Right lobe of liver (tissue), 6 donors: ENCODE results near the gene BTBD17. TPM values are rescaled to one million over a fixed set of nuclear protein-coding genes. Genes with fewer than 3 reads are reported as not detected.

ENCODE experiments used
- ATAC-seq, 4 donors: fragments of 200-7000 bp; cut with Tn5 transposase; one replicate each; pipeline ENCODE4 v1.9.1; 2020; ENCODE audit warnings: mild to moderate bottlenecking in 4 of 4, moderate library complexity in 4 of 4
- DNase-seq, 3 donors: peaks; one replicate each; pipeline ENCODE4 v3.0.0-alpha.2; 2020
- H3K27ac ChIP-seq, 3 donors: fragments of 200-600 bp; one replicate each; pipeline ENCODE4 v1.8.0; 2022
- H3K27me3 ChIP-seq, 2 donors: fragments of 200-600 bp; one replicate each; pipeline ENCODE4 v1.8.0; 2022
- H3K36me3 ChIP-seq, 4 donors: fragments of 200-600 bp; sonication (generic) in 1 of 4; one replicate each; pipeline versions ENCODE4 v1.5.1 to v1.8.0; 2017 to 2022; ENCODE audit warnings: control low read depth in 1 of 4
- H3K4me1 ChIP-seq, 4 donors: fragments of 200-600 bp; sonication (generic) in 1 of 4; one replicate each; pipeline versions ENCODE4 v1.5.1 to v1.8.0; 2017 to 2022; ENCODE audit warnings: control low read depth in 1 of 4
- H3K4me3 ChIP-seq, 3 donors: fragments of 200-600 bp; one replicate each; pipeline ENCODE4 v1.8.0; 2022
- H3K9me3 ChIP-seq, 4 donors: fragments of 200-600 bp; sonication (generic) in 1 of 4; one replicate each; pipeline versions ENCODE4 v1.5.1 to v1.8.0; 2017 to 2022; ENCODE audit warnings: control low read depth in 1 of 4
- POLR2A ChIP-seq: fragments of 450-650 bp; IDR thresholded peaks from one replicate; pipeline ENCODE4 v1.6.1; 2017; ENCODE audit warnings: antibody characterized with exemption, mild to moderate bottlenecking
- WGBS: methylation state at CpG from one replicate; pipeline ENCODE4 v1.1.6; 2018; ENCODE audit warnings: low coverage, low lambda C conversion rate; ENCODE audit not compliant: insufficient coverage; ENCODE audit errors: missing lambda C conversion rate; 5-methylcytosine and 5-hydroxymethylcytosine counted together
- intact Hi-C, 2 donors: fragments of 100-400 bp; cut with DNase I; formaldehyde crosslinking; loops; one replicate each; pipeline versions ENCODE4 v1.11.2 to v1.14.1; 2022
- total RNA-seq, 6 experiments: library from RNA; depleted of rRNA in 2 of 6; stranded (reverse); fragments of >200 nt in 2 of 6; fragmentation: NEBNext Ultra II Directional in 3 of 6; extraction: Animal tissue kit (Norgen Biotek cat#: 25700) in 3 of 6; gene quantifications; one replicate each; pipeline versions ENCODE4 v1.1.0 to v1.2.4, GENCODE V29; 2016 to 2023
- TF ChIP-seq, protein P1 (sequence below), 4 donors: fragments of 200-600 bp in 3 of 4; fragments of 450-650 bp in 1 of 4; IDR thresholded peaks; one replicate each; pipeline versions ENCODE4 v1.5.1 to v1.8.0; 2016 to 2022; ENCODE audit warnings: antibody characterized with exemption in 4 of 4, mild to moderate bottlenecking in 2 of 4
- donor health status: DM: no; HTN: yes; CAD: no.
- donor health status: DM: no; HTN: no; CAD: no.
- donor health status: DM: no; HTN: no; CAD: no.
- donor health status: DM: no; HTN: yes; CAD: no.
- donor health status: DM: no; HTN: yes; CAD: no.

BTBD17 gene
- total RNA-seq, 6 experiments from 2014 or later, result not detected

DNA sequence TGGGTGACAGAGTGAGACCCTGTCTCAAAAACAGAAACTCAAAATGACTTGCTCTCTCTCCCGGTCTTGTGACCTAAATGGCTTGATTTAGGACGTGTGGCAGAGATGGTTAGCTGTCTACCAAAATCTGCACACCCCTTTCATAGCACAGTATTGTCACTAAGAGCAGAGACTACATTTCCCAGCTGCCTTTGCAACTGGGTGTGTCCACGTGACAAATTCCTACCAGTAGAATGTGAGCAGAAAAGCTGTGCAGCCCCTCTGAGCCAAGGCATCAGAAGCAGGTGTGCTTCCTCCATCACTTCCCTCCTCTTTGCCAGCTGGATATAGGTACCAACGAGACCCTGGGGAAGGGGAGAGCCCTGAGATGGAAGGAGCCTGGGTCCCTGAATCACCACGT is 31.2 kb upstream of the BTBD17 start:
- Histone ChIP-seq H3K4me1 (peaks cover 0 to 5% (median 0%) of the 10 kb centered on the region in 4 donors), H3K4me3 (no peak overlapping the region), H3K36me3 (no peaks in the 10 kb centered on the region), H3K27ac (no peak overlapping the region), H3K27me3 (no peaks in the 10 kb centered on the region), H3K9me3 (no peaks in the 10 kb centered on the region)
- intact Hi-C loops, result no loop called here
- TF ChIP-seq, protein P1, sequence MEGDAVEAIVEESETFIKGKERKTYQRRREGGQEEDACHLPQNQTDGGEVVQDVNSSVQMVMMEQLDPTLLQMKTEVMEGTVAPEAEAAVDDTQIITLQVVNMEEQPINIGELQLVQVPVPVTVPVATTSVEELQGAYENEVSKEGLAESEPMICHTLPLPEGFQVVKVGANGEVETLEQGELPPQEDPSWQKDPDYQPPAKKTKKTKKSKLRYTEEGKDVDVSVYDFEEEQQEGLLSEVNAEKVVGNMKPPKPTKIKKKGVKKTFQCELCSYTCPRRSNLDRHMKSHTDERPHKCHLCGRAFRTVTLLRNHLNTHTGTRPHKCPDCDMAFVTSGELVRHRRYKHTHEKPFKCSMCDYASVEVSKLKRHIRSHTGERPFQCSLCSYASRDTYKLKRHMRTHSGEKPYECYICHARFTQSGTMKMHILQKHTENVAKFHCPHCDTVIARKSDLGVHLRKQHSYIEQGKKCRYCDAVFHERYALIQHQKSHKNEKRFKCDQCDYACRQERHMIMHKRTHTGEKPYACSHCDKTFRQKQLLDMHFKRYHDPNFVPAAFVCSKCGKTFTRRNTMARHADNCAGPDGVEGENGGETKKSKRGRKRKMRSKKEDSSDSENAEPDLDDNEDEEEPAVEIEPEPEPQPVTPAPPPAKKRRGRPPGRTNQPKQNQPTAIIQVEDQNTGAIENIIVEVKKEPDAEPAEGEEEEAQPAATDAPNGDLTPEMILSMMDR (IDR thresholded peaks at IDR 0.05), result no peak
- TF ChIP-seq POLR2A, result no peak
- no peak for DNase-seq
- ATAC-seq, result no peak
- 34% methylated on average over 2 of the region's 5 CpGs for WGBS

- TF ChIP-seq, protein P1 (IDR thresholded peaks at IDR 0.05), result no peak
- TF ChIP-seq POLR2A, result no peak
- ATAC-seq, result no peak
These were observed 30.1 kb upstream of the BTBD17 start for GRCh38 chr17:74391771-74392170.

GRCh38 chr17:74390680-74391653 is 29.3 kb upstream of the BTBD17 start:
- Histone ChIP-seq H3K36me3 (no peaks in the 10 kb centered on the region), H3K4me3 (no peak overlapping the region), H3K27me3 (no peaks in the 10 kb centered on the region), H3K27ac (no peak overlapping the region), H3K9me3 (no peaks in the 10 kb centered on the region), H3K4me1 (peaks cover 0 to 5% (median 0%) of the 10 kb centered on the region in 4 donors)
- intact Hi-C loops, result no loop called here
- DNase-seq, result no peak
- ATAC-seq, result peak in 2 of 4 donors; percentile 68 to 76
- WGBS, result 94% methylated on average over 4 of the region's 11 CpGs
- TF ChIP-seq, protein P1 (IDR thresholded peaks at IDR 0.05), result no peak
- no peak for TF ChIP-seq POLR2A

More at GRCh38 chr17:74391771-74392170, 30.1 kb upstream of the BTBD17 start:
- Histone ChIP-seq H3K9me3 (no peaks in the 10 kb centered on the region), H3K27ac (no peak overlapping the region), H3K27me3 (no peaks in the 10 kb centered on the region), H3K4me3 (no peak overlapping the region), H3K36me3 (no peaks in the 10 kb centered on the region), H3K4me1 (peaks cover 0 to 5% (median 0%) of the 10 kb centered on the region in 4 donors)
- no peak for DNase-seq
- 73% methylated on average over 3 of the region's 5 CpGs for WGBS
- intact Hi-C loops, result no loop called here

DNA sequence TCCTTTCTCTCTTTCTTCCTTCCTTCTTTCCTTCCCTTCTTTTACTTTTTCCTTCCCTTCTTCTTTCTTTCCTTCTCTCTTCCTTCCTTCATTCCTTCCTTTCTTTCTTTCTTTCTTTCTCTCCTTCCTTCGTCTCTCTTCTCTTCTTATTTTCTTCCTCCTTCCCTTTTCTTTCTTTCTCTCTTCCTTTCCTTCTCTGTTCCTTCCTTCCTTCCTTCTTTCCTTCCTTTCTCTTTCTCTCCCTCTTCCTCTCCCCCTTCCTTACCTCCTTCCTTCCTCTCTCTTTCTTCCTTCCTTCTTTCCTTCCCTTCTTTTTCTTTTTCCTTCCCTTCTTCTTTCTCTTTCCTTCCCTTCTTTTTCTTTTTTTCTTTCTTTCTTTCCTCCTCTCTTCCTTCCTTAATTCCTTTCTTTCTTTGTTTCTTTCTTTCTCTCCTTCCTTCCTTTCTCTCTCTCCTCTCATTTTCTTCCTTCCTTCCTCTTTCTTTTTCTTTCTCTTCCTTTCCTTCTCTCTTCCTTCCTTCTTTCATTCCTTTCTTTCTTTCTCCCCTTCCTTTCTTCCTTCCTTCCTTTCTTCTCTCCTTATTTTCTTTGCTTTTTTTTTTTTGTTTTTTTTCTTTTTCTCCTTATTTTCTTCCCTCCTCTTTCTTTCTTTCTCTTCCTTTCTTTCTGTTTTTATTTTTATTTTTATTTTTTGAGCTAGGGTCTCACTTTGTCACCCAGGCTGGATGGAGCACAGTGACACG is 28.4 kb upstream of the BTBD17 start:
- no peaks in the 10 kb centered on the region for H3K27me3 ChIP-seq
- H3K27ac ChIP-seq, result no peak overlapping the region
- no peak overlapping the region for H3K4me3 ChIP-seq
- ATAC-seq (no peak), DNase-seq (no peak)
- H3K9me3 ChIP-seq, result no peaks in the 10 kb centered on the region
- 59% methylated on average over 2 of the region's 2 CpGs for WGBS
- H3K36me3 ChIP-seq, result no peaks in the 10 kb centered on the region
- intact Hi-C loops, result no loop called here
- H3K4me1 ChIP-seq, result peaks cover 0 to 5% (median 0%) of the 10 kb centered on the region in 4 donors
- no peak for TF ChIP-seq POLR2A
- TF ChIP-seq, protein P1 (IDR thresholded peaks at IDR 0.05), result no peak
